Liver (tissue), 9 donors: ENCODE data around the gene ATP6V0A4. TPM values are rescaled to one million over a fixed set of nuclear protein-coding genes. Genes with fewer than 3 reads are reported as not detected.
A peak's percentile ranks its signal among the peaks of the same experiment; 100 is the strongest.

Source experiments
- DNase-seq: peaks from one replicate; pipeline ENCODE4 v3.0.0-alpha.2; 2017; ENCODE audit warnings: low spot score
- H3K27ac ChIP-seq, 2 donors: one replicate each; pipeline ENCODE4 v1.7.0; 2013; ENCODE audit warnings: inconsistent platforms in 2 of 2, low read length in 2 of 2, control low read depth in 1 of 2, low read depth in 1 of 2, mild to moderate bottlenecking in 1 of 2
- H3K27me3 ChIP-seq, 4 donors: one replicate each; pipeline versions ENCODE4 v1.6.1 to v1.7.0; 2013; ENCODE audit warnings: low read length in 3 of 4, inconsistent platforms in 1 of 4, mild to moderate bottlenecking in 1 of 4, moderate library complexity in 1 of 4; ENCODE audit not compliant: control insufficient read depth in 4 of 4, insufficient read depth in 4 of 4
- H3K36me3 ChIP-seq, 4 donors: one replicate each; pipeline versions ENCODE4 v1.6.1 to v1.7.0; 2013; ENCODE audit warnings: low read length in 3 of 4, mild to moderate bottlenecking in 3 of 4, low read depth in 1 of 4, moderate library complexity in 1 of 4; ENCODE audit not compliant: control insufficient read depth in 4 of 4, insufficient read depth in 3 of 4
- H3K4me1 ChIP-seq, 4 donors: one replicate each; pipeline versions ENCODE4 v1.6.1 to v1.7.0; 2013; ENCODE audit warnings: low read length in 3 of 4, mild to moderate bottlenecking in 3 of 4, moderate library complexity in 1 of 4; ENCODE audit not compliant: control insufficient read depth in 4 of 4, insufficient read depth in 4 of 4
- H3K4me3 ChIP-seq, 3 donors: one replicate each; pipeline versions ENCODE4 v1.6.1 to v1.7.0; 2013; ENCODE audit warnings: low read length in 3 of 3, control low read depth in 1 of 3, low read depth in 1 of 3, mild to moderate bottlenecking in 1 of 3
- H3K9ac ChIP-seq, 2 donors: one replicate each; pipeline ENCODE4 v1.7.0; 2013; ENCODE audit warnings: low read length in 2 of 2, mild to moderate bottlenecking in 2 of 2, moderate library complexity in 2 of 2, control low read depth in 1 of 2, low read depth in 1 of 2
- H3K9me3 ChIP-seq, 4 donors: one replicate each; pipeline versions ENCODE4 v1.6.1 to v1.7.0; 2013; ENCODE audit warnings: low read length in 3 of 4; ENCODE audit not compliant: control insufficient read depth in 4 of 4
- ATF3 ChIP-seq: IDR thresholded peaks from 2 replicates; pipeline ENCODE4 v1.6.1; 2016; ENCODE audit warnings: antibody characterized with exemption
- CTCF ChIP-seq: fragments of 150-350 bp; IDR thresholded peaks from 2 replicates; pipeline ENCODE4 v1.5.1; 2017; ENCODE audit warnings: improper control_type of control experiment, low read depth, low read length; ENCODE audit not compliant: missing input control
- EGR1 ChIP-seq, 2 donors: IDR thresholded peaks; 2 replicates each; pipeline ENCODE4 v1.6.1; 2016 to 2018; ENCODE audit warnings: antibody characterized with exemption in 2 of 2, low read depth in 2 of 2
- FOXA1 ChIP-seq: IDR thresholded peaks from 2 replicates; pipeline ENCODE4 v1.6.1; 2016; ENCODE audit warnings: antibody characterized with exemption
- FOXA2 ChIP-seq: IDR thresholded peaks from 2 replicates; pipeline ENCODE4 v1.6.1; 2016; ENCODE audit warnings: antibody characterized with exemption
- GABPA ChIP-seq, 2 donors: IDR thresholded peaks in 1 of 2; conservative IDR thresholded peaks in 1 of 2; 2 replicates each; pipeline ENCODE4 v1.6.1; 2016; ENCODE audit warnings: antibody characterized with exemption in 2 of 2, mild to moderate bottlenecking in 1 of 2, moderate library complexity in 1 of 2
- HNF4A ChIP-seq, 2 donors: conservative IDR thresholded peaks; 2 replicates each; pipeline ENCODE4 v1.6.1; 2016; ENCODE audit warnings: antibody characterized with exemption in 2 of 2, mild to moderate bottlenecking in 2 of 2
- HNF4G ChIP-seq: IDR thresholded peaks from 2 replicates; pipeline ENCODE4 v1.6.1; 2016; ENCODE audit warnings: antibody characterized with exemption
- JUND ChIP-seq, 2 donors: IDR thresholded peaks; 2 replicates each; pipeline ENCODE4 v1.6.1; 2016; ENCODE audit warnings: antibody characterized with exemption in 2 of 2
- MAX ChIP-seq: IDR thresholded peaks from 2 replicates; pipeline ENCODE4 v1.6.1; 2016; ENCODE audit warnings: antibody characterized with exemption
- NR2F2 ChIP-seq: IDR thresholded peaks from 2 replicates; pipeline ENCODE4 v1.6.1; 2016; ENCODE audit warnings: antibody characterized with exemption
- RAD21 ChIP-seq, 2 donors: IDR thresholded peaks; 2 replicates each; pipeline ENCODE4 v1.6.1; 2016; ENCODE audit warnings: antibody characterized with exemption in 2 of 2, mild to moderate bottlenecking in 2 of 2
- RXRA ChIP-seq, 2 donors: IDR thresholded peaks; 2 replicates each; pipeline ENCODE4 v1.6.1; 2017 to 2018; ENCODE audit warnings: antibody characterized with exemption in 2 of 2, mild to moderate bottlenecking in 1 of 2
- SP1 ChIP-seq: IDR thresholded peaks from 2 replicates; pipeline ENCODE4 v1.6.1; 2018; ENCODE audit warnings: antibody characterized with exemption, mild to moderate bottlenecking
- TAF1 ChIP-seq: conservative IDR thresholded peaks from 2 replicates; pipeline ENCODE4 v1.6.1; 2016; ENCODE audit warnings: antibody characterized with exemption, mild to moderate bottlenecking
- YY1 ChIP-seq: IDR thresholded peaks from 2 replicates; pipeline ENCODE4 v1.6.1; 2016; ENCODE audit warnings: antibody characterized with exemption, mild to moderate bottlenecking
- ZBTB33 ChIP-seq: IDR thresholded peaks from 2 replicates; pipeline ENCODE4 v1.6.1; 2016; ENCODE audit warnings: antibody characterized with exemption
- WGBS: extraction: QIAGEN DNeasy Blood & Tissue Kit; methylation state at CpG from one replicate; pipeline ENCODE4 v1.1.7; 2013; 5-methylcytosine and 5-hydroxymethylcytosine counted together
- polyA plus RNA-seq, 2 donors: library from polyadenylated mRNA; stranded (reverse) in 1 of 2; unstranded in 1 of 2; fragments of 200-250 nt in 1 of 2; fragments of >200 nt in 1 of 2; fragmentation: Nextera tagmentation in 1 of 2; extraction: Ambion mirVana in 1 of 2; gene quantifications; one replicate each; pipeline versions ENCODE4 v1.2.1 to v1.2.3, GENCODE V29; 2013 to 2015
- total RNA-seq, 2 donors: library from RNA; depleted of rRNA; stranded (reverse); fragments of >200 nt; gene quantifications; one replicate each; pipeline ENCODE4 v1.2.3, GENCODE V29; 2014
- donor health status: healthy.
- donor health status: healthy.
- donor health status: healthy.
- donor health status: healthy.
- donor health status: healthy.

The ATP6V0A4 gene
- total and polyA plus RNA-seq, 4 donors = not detected

GRCh38 chr7:138666385-138666784 is 131.6 kb downstream of the ATP6V0A4 start:
- no peaks in the 10 kb centered on the region for H3K36me3 ChIP-seq
- H3K4me1 ChIP-seq = peaks cover 0 to 3% (median 2%) of the 10 kb centered on the region in 4 donors
- no peaks in the 10 kb centered on the region for H3K27me3 ChIP-seq
- no peaks in the 10 kb centered on the region for H3K9me3 ChIP-seq
- H3K9ac ChIP-seq = no peak overlapping the region
- no peak for TF ChIP-seq JUND (IDR thresholded peaks at IDR 0.05)
- WGBS = 19% methylated on average over 2 of the region's 2 CpGs
- H3K27ac ChIP-seq = no peak overlapping the region
- DNase-seq = no peak
- H3K4me3 ChIP-seq = no peak overlapping the region

- H3K27ac ChIP-seq = no peak overlapping the region
- H3K9me3 ChIP-seq = no peaks in the 10 kb centered on the region
- no peak for DNase-seq
- peaks cover 0 to 3% (median 2%) of the 10 kb centered on the region in 4 donors for H3K4me1 ChIP-seq
- WGBS = 75% methylated on average over 4 of the region's 4 CpGs
- no peak overlapping the region for H3K9ac ChIP-seq
- H3K27me3 ChIP-seq = no peaks in the 10 kb centered on the region
- no peak for TF ChIP-seq RXRA (IDR thresholded peaks at IDR 0.05)
- TF ChIP-seq TAF1 = no peak
- no peak for TF ChIP-seq FOXA2
- no peak overlapping the region for H3K4me3 ChIP-seq
- no peaks in the 10 kb centered on the region for H3K36me3 ChIP-seq
Measured at GRCh38 chr7:138665669-138666140, 132.3 kb downstream of the ATP6V0A4 start.

GRCh38 chr7:138665249-138665648 is 132.7 kb downstream of the ATP6V0A4 start:
- no peak for TF ChIP-seq GABPA (IDR thresholded peaks at IDR 0.05 in 1 of 2, conservative IDR thresholded peaks at IDR 0.05 in 1 of 2)
- Histone ChIP-seq H3K4me1 (peaks cover 0 to 3% (median 2%) of the 10 kb centered on the region in 4 donors), H3K9me3 (no peaks in the 10 kb centered on the region), H3K36me3 (no peaks in the 10 kb centered on the region), H3K4me3 (no peak overlapping the region), H3K9ac (no peak overlapping the region), H3K27me3 (no peaks in the 10 kb centered on the region), H3K27ac (no peak overlapping the region)
- WGBS = 79% methylated on average over 4 of the region's 4 CpGs
- no peak for DNase-seq

- peak overlapping the region in 2 of 3 donors; percentile 34 to 59 for H3K4me3 ChIP-seq
- no peak overlapping the region for H3K27ac ChIP-seq
- H3K9me3 ChIP-seq = no peaks in the 10 kb centered on the region
- peaks cover 0 to 3% (median 2%) of the 10 kb centered on the region in 4 donors for H3K4me1 ChIP-seq
- no peaks in the 10 kb centered on the region for H3K27me3 ChIP-seq
- H3K9ac ChIP-seq = no peak overlapping the region
- no peaks in the 10 kb centered on the region for H3K36me3 ChIP-seq
- WGBS = 45% methylated on average over 59 of the region's 59 CpGs
- no peak for DNase-seq
- TF ChIP-seq ATF3 (no peak), EGR1 (IDR thresholded peaks at IDR 0.05; ENCODE audit: low read depth in 2 of 2) (no peak), FOXA1 (no peak), HNF4G (no peak), RXRA (IDR thresholded peaks at IDR 0.05) (no peak), ZBTB33 (no peak), HNF4A (conservative IDR thresholded peaks at IDR 0.05) (no peak), NR2F2 (no peak), YY1 (no peak), MAX (no peak), SP1 (no peak), CTCF (no peak), JUND (IDR thresholded peaks at IDR 0.05) (no peak), FOXA2 (no peak), TAF1 (no peak), GABPA (IDR thresholded peaks at IDR 0.05 in 1 of 2, conservative IDR thresholded peaks at IDR 0.05 in 1 of 2) (no peak), RAD21 (IDR thresholded peaks at IDR 0.05) (no peak)
Measured at GRCh38 chr7:138663725-138664710, 134.0 kb downstream of the ATP6V0A4 start.
